GM18907 (cell line): ENCODE measurements around the gene KIAA0319L.

ENCODE experiments used
- ATAC-seq: cut with Tn5 transposase; IDR thresholded peaks from one replicate; pipeline ENCODE4 v1.9.1; 2021; ENCODE audit warnings: mild to moderate bottlenecking, moderate library complexity; ENCODE audit not compliant: unreplicated experiment

KIAA0319L gene

GRCh38 chr1:35539073-35539823, 18.0 kb downstream of the KIAA0319L start:
- ATAC-seq = no peak

- ATAC-seq = no peak
Measured at GRCh38 chr1:35537806-35538205, 19.4 kb downstream of the KIAA0319L start.

- no peak for ATAC-seq
Measured at GRCh38 chr1:35536556-35537162, 20.5 kb downstream of the KIAA0319L start.

GRCh38 chr1:35535243-35535642, 22.0 kb downstream of the KIAA0319L start:
- ATAC-seq = no peak

GRCh38 chr1:35533586-35533985, 23.6 kb downstream of the KIAA0319L start:
- ATAC-seq = no peak

GRCh38 chr1:35532497-35533223, 24.5 kb downstream of the KIAA0319L start:
- no peak for ATAC-seq

GRCh38 chr1:35531368-35531767, 25.8 kb downstream of the KIAA0319L start:
- ATAC-seq = no peak

GRCh38 chr1:35530946-35531345, 26.3 kb downstream of the KIAA0319L start:
- no peak for ATAC-seq

- ATAC-seq = no peak
Measured at GRCh38 chr1:35530168-35530567, 27.0 kb downstream of the KIAA0319L start.

GRCh38 chr1:35524106-35524505, 33.1 kb downstream of the KIAA0319L start:
- no peak for ATAC-seq

- ATAC-seq = no peak
Measured at GRCh38 chr1:35519432-35519831, 37.8 kb downstream of the KIAA0319L start.

- no peak for ATAC-seq
Measured at GRCh38 chr1:35518183-35518582, 39.0 kb downstream of the KIAA0319L start.

GRCh38 chr1:35511305-35511704, 45.9 kb downstream of the KIAA0319L start:
- ATAC-seq = no peak

- ATAC-seq = no peak
Measured at GRCh38 chr1:35509558-35509957, 47.6 kb downstream of the KIAA0319L start.

GRCh38 chr1:35507947-35508346, 49.3 kb downstream of the KIAA0319L start:
- no peak for ATAC-seq

- no peak for ATAC-seq
Measured at GRCh38 chr1:35506960-35507912, 50.0 kb downstream of the KIAA0319L start.

- peak; percentile 63 for ATAC-seq
Measured at GRCh38 chr1:35505911-35506798, 51.0 kb downstream of the KIAA0319L start.

GRCh38 chr1:35502242-35502641, 55.0 kb downstream of the KIAA0319L start:
- ATAC-seq = no peak

GRCh38 chr1:35500439-35500838, 56.8 kb downstream of the KIAA0319L start:
- ATAC-seq = no peak

GRCh38 chr1:35499652-35500176, 57.5 kb downstream of the KIAA0319L start:
- no peak for ATAC-seq
